Activated T-helper 1 cell treated with anti-CD3 and anti-CD28 coated beads, Interleukin-12 subunit alpha, Interleukin-12 subunit beta, Interleukin-2, Interleukin-4 antibody, amounts not matched to agents 30 ng/mL and 10 ng/mL and 1 ng/mL, durations not matched to agents 14 hours and 24 hours and 36 hours (primary cell): ENCODE measurements around the gene CCDC192. TPM values are rescaled to one million over a fixed set of nuclear protein-coding genes. Genes with fewer than 3 reads are reported as not detected.

ENCODE experiments used
- DNase-seq: peaks from one replicate; pipeline ENCODE4 v3.0.0; 2021; ENCODE audit warnings: low spot score
- H3K27ac Mint-ChIP-seq: one replicate; pipeline ENCODE4 v1.8.0; 2021; ENCODE audit warnings: mild to moderate bottlenecking, mixed read lengths
- H3K27me3 Mint-ChIP-seq: one replicate; pipeline ENCODE4 v1.8.0; 2022; ENCODE audit warnings: mild to moderate bottlenecking, moderate library complexity, mixed read lengths; ENCODE audit not compliant: insufficient read depth
- H3K36me3 Mint-ChIP-seq: one replicate; pipeline ENCODE4 v1.8.0; 2021; ENCODE audit warnings: low read depth, mixed read lengths
- H3K4me1 Mint-ChIP-seq: one replicate; pipeline ENCODE4 v1.8.0; 2021; ENCODE audit warnings: low read depth, mixed read lengths
- H3K4me3 Mint-ChIP-seq: one replicate; pipeline ENCODE4 v1.8.0; 2021; ENCODE audit warnings: mild to moderate bottlenecking, moderate library complexity, mixed read lengths
- H3K9me3 Mint-ChIP-seq: one replicate; pipeline ENCODE4 v1.8.0; 2021; ENCODE audit warnings: mixed read lengths
- intact Hi-C: fragments of 100-400 bp; cut with micrococcal nuclease; formaldehyde crosslinking; loops from one replicate; pipeline ENCODE4 v1.15.1; 2024
- total RNA-seq: library from RNA; stranded (reverse); gene quantifications from 2 replicates; pipeline ENCODE4 v1.2.3, GENCODE V29; 2022

Gene CCDC192
- total RNA-seq, 1 donor from 2014 or later: not detected

DNA sequence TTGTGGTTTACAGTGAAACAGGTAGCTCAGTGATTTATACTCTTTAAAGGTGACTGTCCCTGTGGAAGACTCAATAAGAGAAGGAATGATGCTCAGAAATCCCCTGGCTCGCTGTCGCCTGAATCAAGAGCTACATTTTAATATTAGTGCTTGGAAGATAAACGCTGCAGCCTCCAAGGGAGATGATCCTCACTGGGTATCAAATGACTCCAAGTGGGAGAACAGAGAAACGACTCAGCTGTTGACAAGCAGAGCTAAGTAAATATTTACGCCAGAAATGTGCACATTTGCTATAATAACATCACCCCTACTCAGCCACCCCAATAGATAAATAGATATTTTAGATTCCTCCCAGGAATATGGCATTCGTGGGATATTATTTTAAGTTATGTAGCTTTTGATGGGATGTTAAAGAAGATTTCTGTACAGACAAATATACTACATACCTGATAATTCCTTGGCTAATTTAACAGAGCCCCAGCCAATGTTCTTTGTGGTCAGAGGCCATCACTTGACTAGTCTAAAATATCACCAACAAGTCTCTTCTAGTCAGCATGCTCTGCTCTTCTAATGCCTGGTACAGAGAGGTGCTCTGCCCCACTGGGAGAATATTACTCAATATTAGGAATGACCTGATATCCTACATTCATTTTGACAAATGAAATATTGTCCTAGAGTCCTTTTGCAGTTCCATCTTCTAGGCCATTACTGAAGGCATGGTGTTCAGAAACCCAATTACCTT, 18.3 kb upstream of the CCDC192 start:
- intact Hi-C loops: no loop called here
- no peaks in the 10 kb centered on the region for H3K9me3 Mint-ChIP-seq
- H3K36me3 Mint-ChIP-seq: no peaks in the 10 kb centered on the region
- DNase-seq: no peak
- peaks cover 3% of the 10 kb centered on the region for H3K27me3 Mint-ChIP-seq
- no peak overlapping the region for H3K4me3 Mint-ChIP-seq
- H3K27ac Mint-ChIP-seq: no peak overlapping the region
- no peaks in the 10 kb centered on the region for H3K4me1 Mint-ChIP-seq

GRCh38 chr5:127685662-127686061, 17.5 kb upstream of the CCDC192 start:
- Mint-ChIP-seq H3K27ac (no peak overlapping the region), H3K27me3 (peaks cover 3% of the 10 kb centered on the region), H3K36me3 (no peaks in the 10 kb centered on the region), H3K4me1 (no peaks in the 10 kb centered on the region), H3K4me3 (no peak overlapping the region), H3K9me3 (no peaks in the 10 kb centered on the region)
- DNase-seq: no peak
- intact Hi-C loops: no loop called here

DNA sequence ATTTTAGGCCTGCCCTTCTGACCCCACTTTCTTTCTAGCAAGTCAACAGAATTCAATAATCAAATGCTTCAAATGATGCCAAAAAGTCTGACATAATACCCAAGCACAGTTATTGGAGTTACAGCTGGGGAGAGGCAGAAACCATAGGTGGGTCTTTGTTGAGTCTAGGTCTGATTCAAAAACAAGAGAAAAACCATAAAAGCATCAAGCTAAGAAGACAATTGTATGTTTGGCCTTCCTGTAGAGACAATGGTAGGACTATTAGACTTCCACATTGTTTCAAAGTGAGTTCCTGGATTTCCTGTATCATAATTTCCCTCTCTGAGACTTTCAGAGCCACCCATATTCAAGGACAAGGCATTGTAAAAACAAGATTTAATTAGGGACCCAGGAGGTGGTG, 16.8 kb upstream of the CCDC192 start:
- H3K27me3 Mint-ChIP-seq: peaks cover 3% of the 10 kb centered on the region
- H3K4me1 Mint-ChIP-seq: no peaks in the 10 kb centered on the region
- no peaks in the 10 kb centered on the region for H3K36me3 Mint-ChIP-seq
- DNase-seq: no peak
- H3K9me3 Mint-ChIP-seq: no peaks in the 10 kb centered on the region
- no peak overlapping the region for H3K4me3 Mint-ChIP-seq
- no peak overlapping the region for H3K27ac Mint-ChIP-seq
- intact Hi-C loops: no loop called here

DNA sequence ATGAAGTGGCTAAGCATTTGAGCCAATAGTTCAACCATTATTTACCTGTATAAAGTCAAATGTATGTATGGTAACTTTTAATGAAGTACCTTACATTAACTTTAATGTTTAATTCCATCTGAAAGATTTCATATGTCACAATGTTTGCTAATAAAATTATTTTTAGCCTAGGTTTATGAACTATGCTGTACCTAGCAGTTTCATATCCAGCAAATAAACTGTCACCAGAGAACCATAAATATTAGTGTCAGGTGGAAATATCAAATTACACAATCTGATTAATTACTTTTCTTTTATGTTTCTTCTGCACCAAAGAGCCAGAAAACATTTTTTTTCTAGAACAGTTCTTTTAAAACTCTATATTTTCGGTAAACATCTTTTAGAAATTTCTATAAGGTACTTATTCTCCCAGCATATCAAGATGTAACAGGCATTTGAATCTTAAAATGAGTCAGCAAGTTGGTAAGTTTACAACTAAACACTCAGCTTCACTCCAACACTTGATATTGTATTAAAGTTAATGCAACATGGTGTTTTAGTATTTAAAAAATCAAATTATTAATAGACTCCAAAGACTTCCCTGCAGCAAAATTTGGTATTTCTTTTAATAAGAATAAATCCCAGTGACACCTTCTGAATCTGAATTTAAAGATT, 8.5 kb upstream of the CCDC192 start:
- peaks cover 12% of the 10 kb centered on the region for H3K27me3 Mint-ChIP-seq
- intact Hi-C loops: no loop called here
- no peak overlapping the region for H3K4me3 Mint-ChIP-seq
- no peak for DNase-seq
- H3K36me3 Mint-ChIP-seq: no peaks in the 10 kb centered on the region
- no peaks in the 10 kb centered on the region for H3K9me3 Mint-ChIP-seq
- no peak overlapping the region for H3K27ac Mint-ChIP-seq
- no peaks in the 10 kb centered on the region for H3K4me1 Mint-ChIP-seq

DNA sequence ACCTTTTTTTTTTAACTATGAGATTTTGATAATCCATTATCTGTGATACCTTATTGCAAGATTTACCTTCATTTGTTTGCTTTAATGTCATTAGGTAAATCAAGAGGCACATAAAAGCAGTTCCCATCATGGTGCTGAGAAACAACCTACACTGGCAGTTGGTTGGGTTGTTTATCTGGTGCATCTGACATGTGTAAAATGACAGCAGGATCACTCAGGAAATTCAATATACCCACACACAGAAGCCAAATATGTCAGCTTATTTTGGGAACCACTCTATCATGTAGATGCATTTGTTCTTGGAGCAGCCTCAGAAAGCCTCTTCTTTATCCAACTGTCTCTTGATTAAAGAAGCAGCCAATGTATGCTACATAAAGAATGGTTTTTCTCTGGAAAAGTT, 7.8 kb upstream of the CCDC192 start:
- Mint-ChIP-seq H3K4me1 (no peaks in the 10 kb centered on the region), H3K27ac (no peak overlapping the region), H3K27me3 (peaks cover 12% of the 10 kb centered on the region), H3K4me3 (no peak overlapping the region), H3K9me3 (no peaks in the 10 kb centered on the region), H3K36me3 (no peaks in the 10 kb centered on the region)
- intact Hi-C loops: no loop called here
- no peak for DNase-seq

GRCh38 chr5:127696683-127697082, 6.5 kb upstream of the CCDC192 start:
- H3K27me3 Mint-ChIP-seq: peaks cover 12% of the 10 kb centered on the region
- no peak overlapping the region for H3K27ac Mint-ChIP-seq
- no peaks in the 10 kb centered on the region for H3K4me1 Mint-ChIP-seq
- no peak overlapping the region for H3K4me3 Mint-ChIP-seq
- DNase-seq: no peak
- intact Hi-C loops: no loop called here
- H3K36me3 Mint-ChIP-seq: no peaks in the 10 kb centered on the region
- H3K9me3 Mint-ChIP-seq: no peaks in the 10 kb centered on the region

DNA sequence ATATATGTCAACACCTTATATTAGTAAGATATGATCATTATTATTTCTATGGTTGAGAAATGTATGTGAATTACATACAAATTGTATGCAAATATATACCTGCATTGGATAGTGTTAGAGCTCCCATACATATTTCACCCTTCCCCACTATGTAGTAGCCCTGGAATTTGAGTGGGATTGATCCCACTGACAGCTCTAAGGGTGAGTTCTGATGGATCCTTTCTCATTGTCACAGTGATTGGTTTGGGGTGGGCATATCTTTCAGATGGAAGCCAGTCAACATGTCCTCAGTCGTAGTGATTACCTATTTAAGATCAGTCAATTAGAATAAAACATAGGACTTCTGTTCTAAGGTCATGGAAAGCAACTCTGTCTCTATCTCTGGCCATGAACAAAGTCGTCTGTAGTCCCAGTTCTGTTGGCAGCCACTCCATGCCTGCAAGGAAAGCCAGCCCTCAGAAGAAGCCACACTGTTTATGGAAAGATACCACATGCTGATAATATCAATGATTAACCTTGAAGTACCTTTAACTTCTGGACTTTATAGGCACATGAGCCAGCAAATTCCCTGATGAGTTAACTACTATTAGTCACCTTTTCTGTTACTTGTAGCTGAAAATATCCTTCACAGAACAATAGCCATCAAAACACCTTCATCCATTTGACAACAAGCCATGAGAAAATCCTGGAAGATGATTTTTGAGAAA, 5.1 kb upstream of the CCDC192 start:
- intact Hi-C loops: no loop called here
- no peaks in the 10 kb centered on the region for H3K9me3 Mint-ChIP-seq
- H3K27me3 Mint-ChIP-seq: peaks cover 15% of the 10 kb centered on the region
- H3K4me1 Mint-ChIP-seq: no peaks in the 10 kb centered on the region
- no peak for DNase-seq
- no peaks in the 10 kb centered on the region for H3K36me3 Mint-ChIP-seq
- no peak overlapping the region for H3K4me3 Mint-ChIP-seq
- H3K27ac Mint-ChIP-seq: no peak overlapping the region

GRCh38 chr5:127699416-127699815, 3.8 kb upstream of the CCDC192 start:
- no peaks in the 10 kb centered on the region for H3K36me3 Mint-ChIP-seq
- H3K4me1 Mint-ChIP-seq: no peaks in the 10 kb centered on the region
- DNase-seq: no peak
- no peaks in the 10 kb centered on the region for H3K9me3 Mint-ChIP-seq
- no peak overlapping the region for H3K4me3 Mint-ChIP-seq
- H3K27me3 Mint-ChIP-seq: peaks cover 12% of the 10 kb centered on the region
- intact Hi-C loops: no loop called here
- no peak overlapping the region for H3K27ac Mint-ChIP-seq

DNA sequence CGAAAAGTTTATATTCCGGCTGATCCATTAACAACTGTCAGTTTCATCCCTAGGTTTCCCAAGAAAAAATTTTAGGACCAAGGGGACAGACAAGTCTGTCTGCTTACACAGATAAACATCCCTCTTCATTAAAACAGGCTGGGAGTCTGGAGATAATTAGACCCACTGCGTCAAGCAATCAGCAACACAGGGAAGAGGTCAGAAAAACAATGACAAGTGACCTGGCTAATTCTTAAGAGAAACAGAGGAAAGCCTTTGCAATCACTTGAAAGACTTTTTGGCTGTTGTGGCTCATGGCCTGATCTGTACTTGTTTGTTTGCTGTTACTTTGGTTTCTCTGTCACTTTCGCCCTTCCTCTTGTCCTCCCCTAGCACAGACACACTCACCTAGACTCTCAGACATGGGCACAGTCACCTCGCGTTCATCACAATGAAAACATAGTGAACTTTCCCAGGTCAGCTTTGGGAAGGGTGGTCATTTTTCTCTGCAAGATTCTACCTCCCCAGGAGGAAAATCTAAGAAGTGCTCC, 2.9 kb upstream of the CCDC192 start:
- no peak overlapping the region for H3K27ac Mint-ChIP-seq
- no peak for DNase-seq
- no peak overlapping the region for H3K4me3 Mint-ChIP-seq
- H3K27me3 Mint-ChIP-seq: peaks cover 10% of the 10 kb centered on the region
- no peaks in the 10 kb centered on the region for H3K9me3 Mint-ChIP-seq
- no peaks in the 10 kb centered on the region for H3K4me1 Mint-ChIP-seq
- intact Hi-C loops: no loop called here
- H3K36me3 Mint-ChIP-seq: no peaks in the 10 kb centered on the region

GRCh38 chr5:127702434-127702833, 757 bp upstream of the CCDC192 start:
- H3K4me3 Mint-ChIP-seq: no peak overlapping the region
- H3K27me3 Mint-ChIP-seq: peaks cover 6% of the 10 kb centered on the region
- no peak for DNase-seq
- no peaks in the 10 kb centered on the region for H3K36me3 Mint-ChIP-seq
- no peak overlapping the region for H3K27ac Mint-ChIP-seq
- no peaks in the 10 kb centered on the region for H3K4me1 Mint-ChIP-seq
- intact Hi-C loops: no loop called here
- H3K9me3 Mint-ChIP-seq: no peaks in the 10 kb centered on the region

DNA sequence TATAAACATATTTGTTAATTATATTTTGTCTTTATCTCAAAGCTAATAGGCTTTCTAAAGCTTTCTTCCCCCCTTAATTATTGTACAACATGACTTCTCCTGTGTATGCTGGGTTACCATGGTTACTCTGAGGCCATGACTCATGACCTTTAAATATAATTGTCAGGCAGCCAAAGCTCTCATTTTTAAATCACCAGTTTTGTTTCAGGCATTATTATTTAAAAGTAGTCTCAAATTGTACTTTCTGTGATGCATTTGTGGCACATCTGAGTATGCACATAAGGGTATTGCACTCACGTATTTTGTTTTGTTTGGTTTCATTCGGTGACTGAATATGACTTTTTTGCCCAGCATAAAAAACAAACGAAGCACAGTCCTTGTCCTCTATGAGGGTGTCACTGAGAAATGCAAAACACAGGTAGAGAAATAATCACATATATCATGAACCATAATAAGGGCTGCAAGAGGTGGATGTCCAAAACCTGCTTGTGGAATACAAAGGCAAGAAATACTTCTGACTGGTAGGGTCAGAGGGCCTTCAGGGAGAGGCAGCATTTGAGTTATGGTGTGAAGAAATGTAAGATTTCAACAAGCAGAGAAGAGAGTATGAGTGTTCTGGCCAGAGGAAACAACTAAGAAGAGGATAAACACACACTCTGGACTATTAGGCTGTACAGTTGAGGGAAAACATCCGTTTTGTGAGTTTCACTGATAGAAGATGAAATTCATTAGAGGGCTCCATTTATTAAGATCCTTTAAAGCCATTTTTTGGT, 2.1 kb downstream of the CCDC192 start:
- Mint-ChIP-seq H3K4me1 (no peaks in the 10 kb centered on the region), H3K4me3 (no peak overlapping the region), H3K27me3 (peaks cover 2% of the 10 kb centered on the region), H3K36me3 (no peaks in the 10 kb centered on the region), H3K9me3 (no peaks in the 10 kb centered on the region), H3K27ac (no peak overlapping the region)
- intact Hi-C loops: no loop called here
- DNase-seq: no peak

DNA sequence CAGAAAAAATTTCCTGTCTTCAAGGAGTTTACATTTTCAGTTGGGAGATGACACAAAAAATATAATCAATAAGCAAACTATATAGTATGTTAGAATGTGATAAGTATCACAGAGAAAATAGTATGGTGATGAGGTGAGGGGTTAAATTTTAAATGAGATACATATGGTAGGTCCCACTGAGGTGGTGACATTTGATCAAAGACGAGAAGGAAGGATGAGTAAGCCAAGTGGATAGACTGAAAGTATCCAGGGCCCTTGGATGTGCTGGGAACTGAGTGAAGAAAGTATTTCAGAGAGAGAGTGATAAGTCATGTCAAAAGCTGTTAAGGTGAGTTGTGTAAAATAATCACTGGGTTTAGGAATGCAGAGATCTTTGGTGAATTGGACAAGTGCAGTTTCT, 3.5 kb downstream of the CCDC192 start:
- intact Hi-C loops: no loop called here
- Mint-ChIP-seq H3K9me3 (no peaks in the 10 kb centered on the region), H3K27me3 (peaks cover 2% of the 10 kb centered on the region), H3K36me3 (no peaks in the 10 kb centered on the region), H3K4me3 (no peak overlapping the region), H3K27ac (no peak overlapping the region), H3K4me1 (no peaks in the 10 kb centered on the region)
- DNase-seq: no peak
